Breast epithelium (tissue), 4 donors: Measurements from ENCODE around the gene ULK1. TPM values are rescaled to one million over a fixed set of nuclear protein-coding genes. Genes with fewer than 3 reads are reported as not detected.

Experiments
- DNase-seq, 2 donors: peaks; one replicate each; pipeline ENCODE4 v3.0.0-alpha.2; 2019; ENCODE audit warnings: low spot score in 2 of 2
- H3K27ac ChIP-seq, 2 donors: fragments of 200-600 bp; sonication (generic) in 1 of 2; one replicate each; pipeline ENCODE4 v1.5.1; 2016 to 2019; ENCODE audit warnings: mild to moderate bottlenecking in 1 of 2
- H3K27me3 ChIP-seq, 2 donors: fragments of 200-600 bp; sonication (generic) in 1 of 2; one replicate each; pipeline versions ENCODE4 v1.5.1 to v1.6.0; 2017 to 2019; ENCODE audit warnings: control low read depth in 1 of 2, mild to moderate bottlenecking in 1 of 2
- H3K36me3 ChIP-seq: fragments of 200-600 bp; one replicate; pipeline ENCODE4 v1.5.1; 2019
- H3K4me1 ChIP-seq, 2 donors: fragments of 200-600 bp; sonication (generic); one replicate each; pipeline ENCODE4 v1.5.1; 2016 to 2019; ENCODE audit warnings: control low read depth in 1 of 2
- H3K4me3 ChIP-seq, 3 donors: fragments of 200-600 bp; sonication (generic); 1 replicate in 2 of 3; 2 replicates in 1 of 3; pipeline ENCODE4 v1.5.1; 2016 to 2019; ENCODE audit warnings: mild to moderate bottlenecking in 3 of 3, moderate library complexity in 2 of 3
- H3K9me3 ChIP-seq, 2 donors: fragments of 200-600 bp; sonication (generic) in 1 of 2; one replicate each; pipeline ENCODE4 v1.5.1; 2016 to 2019; ENCODE audit warnings: control low read depth in 1 of 2
- CTCF ChIP-seq, 3 donors: fragments of 450-650 bp; IDR thresholded peaks; one replicate each; pipeline ENCODE4 v1.5.1; 2016 to 2017; ENCODE audit warnings: antibody characterized with exemption in 3 of 3, mild to moderate bottlenecking in 3 of 3, moderate library complexity in 3 of 3
- POLR2A ChIP-seq: fragments of 450-650 bp; IDR thresholded peaks from one replicate; pipeline ENCODE4 v1.6.1; 2016; ENCODE audit warnings: antibody characterized with exemption, mild to moderate bottlenecking, moderate library complexity
- POLR2AphosphoS5 ChIP-seq, 3 donors: sonication (generic); formaldehyde crosslinking; IDR thresholded peaks; one replicate each; pipeline ENCODE4 v1.6.1; 2017; ENCODE audit warnings: antibody characterized with exemption in 3 of 3
- intact Hi-C: fragments of 100-400 bp; cut with DNase I; formaldehyde crosslinking; loops from one replicate; pipeline ENCODE4 v1.15.1; 2023; ENCODE audit warnings: low total_unique reads
- total RNA-seq, 3 donors: library from RNA; depleted of rRNA; stranded (reverse); fragments of >200 nt; gene quantifications; one replicate each; pipeline ENCODE4 v1.1.0, GENCODE V29; 2016

ULK1 gene
- total RNA-seq, 3 donors from 2014 or later: 14.8 to 18.6 (median 17.0) TPM

DNA sequence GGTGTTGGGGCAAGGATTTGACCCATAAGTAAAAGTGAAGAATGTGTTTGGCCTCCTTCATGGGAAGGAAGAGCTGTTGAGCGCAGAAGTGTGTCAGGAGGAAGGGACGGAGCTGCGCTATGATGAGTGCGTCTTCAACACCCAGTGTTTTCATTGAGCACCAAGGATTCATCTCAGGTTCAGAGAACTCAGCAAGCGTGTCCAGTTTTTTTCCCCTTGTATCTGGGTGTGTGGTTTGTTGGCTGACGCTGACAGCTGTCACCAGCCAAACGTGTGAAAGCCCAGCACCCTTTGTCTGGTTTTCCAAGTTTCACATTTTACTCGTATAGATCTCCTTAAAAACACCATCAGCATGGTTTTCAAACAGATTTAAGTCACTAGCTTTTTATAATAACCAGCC is 67.6 kb downstream of the ULK1 start:
- peak in 1 of 2 donors; percentile 3 for DNase-seq
- no peaks in the 10 kb centered on the region for H3K27me3 ChIP-seq
- H3K27ac ChIP-seq: no peak overlapping the region
- H3K4me1 ChIP-seq: no peaks in the 10 kb centered on the region
- intact Hi-C loops: no loop called here
- TF ChIP-seq POLR2A (no peak), CTCF (IDR thresholded peaks at IDR 0.05) (no peak), POLR2AphosphoS5 (IDR thresholded peaks at IDR 0.05) (no peak)
- no peak overlapping the region for H3K4me3 ChIP-seq
- no peaks in the 10 kb centered on the region for H3K9me3 ChIP-seq
- no peaks in the 10 kb centered on the region for H3K36me3 ChIP-seq

- Histone ChIP-seq H3K27ac (no peak overlapping the region), H3K4me1 (no peaks in the 10 kb centered on the region), H3K27me3 (no peaks in the 10 kb centered on the region), H3K9me3 (no peaks in the 10 kb centered on the region), H3K4me3 (no peak overlapping the region), H3K36me3 (no peaks in the 10 kb centered on the region)
- TF ChIP-seq POLR2AphosphoS5 (IDR thresholded peaks at IDR 0.05) (no peak), POLR2A (no peak), CTCF (IDR thresholded peaks at IDR 0.05) (no peak)
- intact Hi-C loops: no loop called here
- no peak for DNase-seq
Observed at GRCh38 chr12:131963381-131963780, 69.0 kb downstream of the ULK1 start.

DNA sequence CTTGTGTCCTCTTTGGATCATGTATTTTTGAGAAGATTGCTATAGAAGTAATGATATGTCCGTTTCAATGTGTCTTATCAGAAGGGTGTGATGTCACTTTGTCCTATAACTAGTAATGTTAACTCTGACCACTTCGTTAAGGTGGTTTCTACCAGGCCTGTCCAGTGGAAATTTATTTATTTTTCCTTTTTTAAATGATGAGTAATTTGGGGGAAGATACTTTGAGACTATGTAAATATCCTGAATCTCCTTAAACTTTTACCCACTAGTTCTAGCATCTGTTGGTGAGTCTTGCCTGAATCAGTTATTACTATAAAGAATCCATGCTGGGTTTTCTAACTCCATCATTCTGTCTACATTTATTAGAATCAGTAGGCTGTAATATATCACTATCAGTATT is 70.7 kb downstream of the ULK1 start:
- Histone ChIP-seq H3K9me3 (no peaks in the 10 kb centered on the region), H3K27ac (no peak overlapping the region), H3K27me3 (no peaks in the 10 kb centered on the region), H3K36me3 (no peaks in the 10 kb centered on the region), H3K4me3 (no peak overlapping the region), H3K4me1 (no peaks in the 10 kb centered on the region)
- no peak for DNase-seq
- no peak for TF ChIP-seq POLR2A
- no peak for TF ChIP-seq POLR2AphosphoS5 (IDR thresholded peaks at IDR 0.05)
- no peak for TF ChIP-seq CTCF (IDR thresholded peaks at IDR 0.05)
- intact Hi-C loops: no loop called here

DNA sequence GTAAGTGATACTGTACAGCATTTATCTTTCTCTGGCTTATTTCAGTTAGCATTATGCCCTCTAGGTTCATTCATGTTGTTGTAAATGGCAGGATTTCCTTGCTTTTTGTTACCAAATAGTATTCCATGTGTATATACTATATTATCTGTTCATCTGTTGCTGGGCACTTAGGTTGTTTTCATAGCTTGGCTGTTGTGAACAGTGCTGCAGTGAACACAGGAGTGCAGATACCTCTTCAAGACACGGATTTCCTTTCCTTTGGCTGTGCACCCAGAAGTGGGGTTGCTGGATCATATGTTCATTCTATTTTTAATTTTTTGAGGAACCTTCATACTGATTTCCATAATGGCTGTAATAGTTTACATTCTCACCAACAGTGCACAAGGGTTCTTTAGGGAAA is 76.8 kb downstream of the ULK1 start:
- TF ChIP-seq POLR2A (no peak), POLR2AphosphoS5 (IDR thresholded peaks at IDR 0.05) (no peak), CTCF (IDR thresholded peaks at IDR 0.05) (no peak)

More for the DNA sequence above, 76.8 kb downstream of the ULK1 start:
- no peak for DNase-seq
- H3K9me3 ChIP-seq: no peaks in the 10 kb centered on the region
- no peak overlapping the region for H3K27ac ChIP-seq
- no peaks in the 10 kb centered on the region for H3K4me1 ChIP-seq
- intact Hi-C loops: no loop called here
- no peaks in the 10 kb centered on the region for H3K27me3 ChIP-seq
- H3K4me3 ChIP-seq: no peak overlapping the region
- no peaks in the 10 kb centered on the region for H3K36me3 ChIP-seq

Other genes with a start within 250 kb of the ULK1 start
- 10 to 100 TPM; 34.9 to 54.7 (median 49.8) TPM for gene SFSWAP, start 183.5 kb upstream of the ULK1 start, total RNA-seq
- 10 to 100 TPM in 1 of 3 donors, 1 to 10 TPM in 2; 2.9 to 18.6 (median 4.7) TPM for gene MMP17, start 66.2 kb upstream of the ULK1 start, total RNA-seq
- 10 to 100 TPM in 2 of 3 donors, 1 to 10 TPM in 1; 8.8 to 31.5 (median 20.9) TPM for gene PUS1, start 34.7 kb downstream of the ULK1 start, total RNA-seq
- gene EP400, start 55.3 kb downstream of the ULK1 start, total RNA-seq: 10 to 100 TPM; 20.3 to 27.2 (median 24.4) TPM
- 10 to 100 TPM; 11.2 to 16.7 (median 16.4) TPM for gene DDX51, start 249.7 kb downstream of the ULK1 start, total RNA-seq
- 10 to 100 TPM; 10.1 to 14.3 (median 11.1) TPM for gene NOC4L, start 249.8 kb downstream of the ULK1 start, total RNA-seq